Measurements from ENCODE around the gene BTN3A1. TPM values are rescaled to one million over a fixed set of nuclear protein-coding genes. Genes with fewer than 3 reads are reported as not detected.
"Not testable (repeated sequence)": the region's sequence is repeated elsewhere in the genome, so short reads cannot be mapped to it uniquely, and the experiment has no call there.

BTN3A1 gene
- 8.1 and 12.6 TPM in 2 replicates for total RNA-seq

DNA sequence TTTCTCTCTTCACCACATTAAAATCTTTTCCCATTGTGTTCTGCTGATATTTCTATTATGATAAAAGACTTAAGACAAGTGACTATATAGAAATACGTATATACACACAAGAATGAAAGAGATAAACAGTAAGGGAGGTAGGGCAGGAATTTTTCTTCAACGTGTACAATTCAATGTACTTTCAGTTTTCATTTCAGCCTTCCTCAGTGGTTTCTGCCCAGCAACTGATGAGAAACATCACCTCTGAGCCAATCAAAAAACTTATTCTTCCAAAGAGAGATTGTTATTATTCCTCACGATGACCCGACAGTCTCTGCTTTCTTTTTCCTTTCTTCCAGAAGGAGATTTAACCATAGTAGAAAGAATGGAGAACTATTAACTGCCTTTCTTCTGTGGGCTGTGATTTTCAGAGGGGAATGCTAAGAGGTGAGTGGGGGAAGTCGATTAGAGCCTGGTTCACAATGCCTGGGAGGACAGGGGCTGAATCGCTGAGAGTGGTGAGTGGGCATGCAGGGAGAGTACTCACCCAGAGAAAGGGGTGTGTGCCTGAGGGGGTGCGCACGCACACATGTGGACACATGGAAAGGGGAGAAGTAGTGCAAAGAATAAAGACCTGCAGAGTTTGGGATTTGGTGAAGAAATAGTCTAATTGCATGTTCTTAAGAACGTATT, at the start of gene BTN3A1:
TSS of gene BTN3A1 (plus strand) at position 289 of the 672 bp plus-strand sequence. CDS start 3,289 bp downstream, outside the sequence.
- peak; percentile 66 to 72 for DNase-seq (ENCODE audit: low read depth in 2 of 2)

DNA sequence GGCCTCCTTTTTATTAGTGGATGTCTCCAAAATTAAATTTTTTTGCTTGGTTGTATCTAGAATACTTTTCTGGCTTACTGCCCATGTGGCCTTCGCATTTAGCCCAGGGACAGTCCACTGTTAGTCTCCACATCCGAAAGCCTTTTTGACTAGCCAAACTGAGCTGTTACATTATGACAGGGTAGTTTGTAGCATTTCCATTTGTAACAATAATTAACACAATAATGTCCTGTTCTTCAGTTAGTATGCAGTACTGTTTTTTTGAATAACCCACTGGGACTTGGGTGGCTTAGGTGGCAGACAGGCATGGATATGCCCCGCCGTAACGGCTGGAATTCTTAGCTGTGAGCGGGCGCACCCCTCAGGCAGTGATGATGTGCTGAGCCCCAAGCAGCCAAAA, 49.8 kb upstream of the BTN3A1 start:
- DNase-seq (ENCODE audit: low read depth in 2 of 2) = no peak

DNA sequence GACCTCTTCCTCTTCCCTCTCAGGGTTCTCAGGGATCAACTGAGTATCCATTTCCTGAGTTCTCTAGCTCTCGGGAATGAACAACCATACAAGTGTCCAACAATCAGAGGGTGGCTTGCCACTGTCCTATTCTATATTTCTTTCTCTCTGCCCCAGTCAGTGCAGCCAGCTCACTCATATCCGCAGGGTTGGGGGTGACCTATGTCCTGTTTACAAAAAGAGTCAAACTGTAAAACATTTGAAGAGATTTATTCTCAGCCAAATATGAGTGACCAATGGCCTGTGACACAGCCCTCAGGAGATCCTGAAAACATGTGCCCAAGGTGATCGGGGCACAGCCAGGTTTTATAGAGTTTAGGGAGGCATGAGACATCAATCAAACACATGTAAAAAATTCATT, 47.9 kb upstream of the BTN3A1 start:
- DNase-seq (ENCODE audit: low read depth in 2 of 2) = peak in 1 of 2 donors; percentile 65

DNA sequence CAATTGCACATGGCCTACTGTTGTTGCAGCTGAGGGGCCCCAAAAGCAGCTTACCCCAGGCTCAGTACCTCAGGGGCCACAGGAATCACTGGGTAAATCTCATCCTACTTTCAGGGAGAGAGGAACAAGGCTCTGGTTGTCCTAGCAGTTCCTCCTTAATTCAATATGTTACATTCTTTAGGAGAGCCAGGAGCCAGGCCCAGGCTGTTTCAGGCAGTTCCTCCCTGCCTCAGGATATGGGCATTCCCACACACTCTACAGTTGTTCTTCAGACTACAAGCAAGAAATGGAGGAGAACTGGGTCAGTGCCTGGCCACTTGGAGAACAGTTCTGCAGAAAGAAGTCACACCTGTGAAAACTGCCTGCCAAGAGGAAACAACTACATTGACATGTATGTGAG, 46.7 kb upstream of the BTN3A1 start:
- no peak for DNase-seq (ENCODE audit: low read depth in 2 of 2)

DNA sequence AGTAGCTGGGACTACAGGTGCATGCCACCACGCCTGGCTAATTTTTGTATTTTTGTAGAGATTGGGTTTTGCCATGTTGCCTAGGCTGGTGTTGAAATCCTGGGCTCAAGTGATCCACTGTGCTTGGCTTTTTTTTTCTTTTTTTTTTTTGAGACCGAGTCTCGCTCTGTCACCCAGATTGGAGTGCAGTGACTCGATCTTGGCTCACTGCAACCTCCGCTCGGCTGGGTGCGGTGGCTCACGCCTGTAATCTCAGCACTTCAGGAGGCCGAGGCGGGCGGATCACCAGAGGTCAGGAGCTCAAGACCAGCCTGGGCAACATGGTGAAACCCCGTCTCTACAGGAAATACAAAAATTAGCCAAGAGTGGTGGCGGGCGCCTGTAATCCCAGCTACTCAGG, 44.5 kb upstream of the BTN3A1 start:
- not testable (repeated sequence) for DNase-seq (ENCODE audit: low read depth in 2 of 2)

DNA sequence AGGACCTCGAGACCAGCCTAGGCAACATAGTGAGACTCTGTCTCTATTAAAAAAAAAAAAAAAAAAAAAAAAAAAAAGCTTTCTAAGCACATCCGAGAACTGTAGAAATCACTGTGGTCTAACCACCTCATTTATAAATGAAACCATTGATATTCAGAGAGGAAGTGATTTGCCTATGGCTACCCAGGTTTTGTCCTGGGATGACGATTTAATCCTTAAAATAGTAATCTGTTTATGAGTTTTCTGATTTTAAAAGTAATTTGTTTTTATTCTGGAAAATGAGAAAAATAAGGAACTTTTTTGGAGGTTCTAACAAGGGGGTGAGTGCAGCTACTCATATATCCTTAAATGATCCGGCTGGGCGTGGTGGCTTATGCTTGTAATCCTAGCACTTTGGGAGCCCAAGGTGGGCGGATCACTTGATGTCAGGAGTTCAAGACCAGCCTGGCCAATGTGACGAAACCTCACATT, 43.5 kb upstream of the BTN3A1 start:
- DNase-seq (ENCODE audit: low read depth in 2 of 2) = no peak

DNA sequence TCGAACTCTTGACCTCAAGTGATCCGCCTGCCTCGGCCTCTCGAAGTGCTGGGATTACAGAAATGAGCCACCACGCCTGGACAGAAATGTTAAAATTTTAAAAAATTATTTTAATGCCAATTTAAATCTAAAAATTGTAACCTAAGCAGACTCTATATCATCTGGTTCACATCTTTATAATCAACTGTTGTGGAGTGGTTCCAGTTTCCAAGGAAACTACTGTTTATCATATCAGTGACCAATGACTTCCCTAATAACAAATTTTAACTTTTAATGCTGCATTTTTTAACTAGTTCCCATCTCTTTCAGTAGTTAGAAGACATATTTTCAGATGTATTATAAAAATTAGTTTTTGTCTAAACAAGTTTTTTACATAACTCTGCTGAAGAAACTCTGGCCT, 42.3 kb upstream of the BTN3A1 start:
- no peak for DNase-seq (ENCODE audit: low read depth in 2 of 2)

DNA sequence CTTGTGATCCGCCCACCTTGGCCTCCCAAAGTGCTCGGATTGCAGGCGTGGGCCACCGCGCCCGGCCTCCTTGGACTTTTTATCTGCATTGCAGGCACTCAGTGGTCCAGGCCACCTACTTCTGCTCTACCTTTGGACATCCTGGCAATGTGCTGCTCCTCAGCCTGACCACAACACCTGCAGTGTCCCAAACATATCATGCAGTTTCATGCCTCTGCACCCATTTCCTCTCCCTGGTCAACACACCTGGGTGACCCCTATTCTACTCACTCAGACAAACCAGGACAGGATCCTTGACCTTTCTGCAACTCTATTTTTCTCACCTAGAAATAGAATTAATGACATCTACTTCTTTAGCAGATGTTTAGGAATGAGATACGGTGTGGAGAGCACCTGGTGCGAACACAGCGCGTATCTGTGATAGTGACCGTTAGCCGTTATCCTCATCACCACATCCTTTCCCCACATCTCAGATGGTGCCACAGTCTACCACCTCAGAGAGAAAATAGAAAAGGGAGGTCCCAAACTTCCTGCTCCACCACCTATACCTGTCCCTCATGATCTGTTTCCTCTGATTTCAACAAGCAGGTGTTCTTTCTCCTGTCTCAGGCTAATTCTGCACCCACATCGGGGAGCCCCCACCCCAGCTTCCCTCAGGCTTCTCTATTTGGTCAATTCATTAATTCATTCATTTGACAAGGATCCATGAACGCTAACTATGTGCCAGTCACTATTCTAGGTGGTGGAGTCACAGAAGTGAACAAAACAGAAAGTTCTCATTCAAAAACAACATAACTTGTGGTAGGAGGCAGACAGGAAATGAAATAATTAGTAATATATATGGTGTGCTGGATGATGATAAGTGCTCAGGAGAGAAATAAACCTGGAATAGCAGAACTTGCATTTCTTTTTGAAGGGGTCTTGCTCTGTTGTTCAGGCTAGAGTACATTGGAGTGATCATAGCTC, 41.3 kb upstream of the BTN3A1 start:
- no peak for DNase-seq (ENCODE audit: low read depth in 2 of 2)

DNA sequence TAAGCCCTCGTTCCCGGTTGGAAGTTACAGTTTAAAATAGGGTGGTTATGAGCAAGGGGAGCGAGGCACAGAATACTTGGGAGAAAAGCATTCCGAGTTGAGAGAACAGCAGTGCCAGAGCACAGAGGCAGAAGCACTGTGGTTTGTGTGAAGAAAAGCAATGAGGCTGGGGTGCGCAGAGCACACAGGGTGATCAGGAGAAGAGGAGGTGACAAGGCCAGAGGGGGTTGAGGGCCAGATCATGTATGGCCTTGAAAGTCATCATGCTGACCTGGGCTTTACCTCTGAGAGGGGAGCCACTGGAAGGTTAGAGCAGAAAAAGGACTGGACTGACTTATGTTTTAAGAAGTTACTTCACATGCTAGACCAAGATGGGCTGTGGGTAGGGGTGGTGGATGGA, 40.5 kb upstream of the BTN3A1 start:
- no peak for DNase-seq (ENCODE audit: low read depth in 2 of 2)

DNA sequence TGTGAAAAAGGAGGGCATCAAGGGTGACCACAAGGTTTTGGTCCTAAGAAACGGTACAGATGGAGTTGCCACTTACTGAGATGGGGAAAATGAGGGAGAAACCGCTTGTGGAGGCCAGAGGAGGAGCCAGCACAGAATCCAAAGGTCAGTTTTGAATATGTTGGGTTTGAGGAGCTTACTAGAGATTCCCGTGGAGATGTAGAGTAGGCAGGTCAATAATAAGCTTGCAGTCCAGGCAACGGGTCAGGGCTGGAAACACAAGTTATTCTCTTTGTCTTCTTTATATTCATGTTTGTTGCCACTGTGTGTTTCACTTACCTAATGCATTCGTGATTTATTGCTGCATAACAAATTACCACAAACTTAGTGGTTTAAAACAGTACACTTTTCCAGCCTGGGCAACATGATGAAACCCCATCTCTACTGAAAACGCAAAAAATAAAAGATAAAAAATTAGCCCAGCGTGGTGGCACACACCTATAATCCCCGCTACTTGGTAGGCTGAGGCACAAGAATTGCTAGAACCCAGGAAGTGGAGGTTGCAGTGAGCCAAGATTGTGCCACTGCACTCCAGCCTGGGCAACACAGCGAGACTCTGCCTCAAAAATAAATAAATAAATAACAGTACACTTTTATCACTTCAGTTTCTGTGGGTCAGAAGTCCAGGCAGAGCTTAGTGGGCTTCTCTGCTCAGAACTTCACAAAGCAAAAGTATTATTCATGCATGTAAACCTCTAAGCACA, 39.8 kb upstream of the BTN3A1 start:
- no peak for DNase-seq (ENCODE audit: low read depth in 2 of 2)

DNA sequence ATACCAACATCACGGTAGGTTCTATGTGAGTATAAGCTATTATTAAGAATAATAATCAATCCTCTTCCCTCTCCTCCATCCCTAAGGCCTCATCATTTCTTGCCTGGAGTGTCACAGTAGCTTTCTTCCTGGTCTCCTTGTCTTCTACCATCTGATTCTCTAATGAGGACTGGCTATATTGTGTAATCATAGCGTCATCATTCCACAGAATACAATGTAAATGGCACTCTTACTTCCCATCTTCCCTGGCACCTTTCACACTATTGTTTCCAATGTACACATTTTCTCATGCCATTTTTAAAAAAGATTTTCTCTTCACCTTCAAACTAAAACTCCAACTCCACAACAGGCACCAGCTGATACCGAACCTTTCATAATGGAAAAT, 39.2 kb upstream of the BTN3A1 start:
- no peak for DNase-seq (ENCODE audit: low read depth in 2 of 2)

DNA sequence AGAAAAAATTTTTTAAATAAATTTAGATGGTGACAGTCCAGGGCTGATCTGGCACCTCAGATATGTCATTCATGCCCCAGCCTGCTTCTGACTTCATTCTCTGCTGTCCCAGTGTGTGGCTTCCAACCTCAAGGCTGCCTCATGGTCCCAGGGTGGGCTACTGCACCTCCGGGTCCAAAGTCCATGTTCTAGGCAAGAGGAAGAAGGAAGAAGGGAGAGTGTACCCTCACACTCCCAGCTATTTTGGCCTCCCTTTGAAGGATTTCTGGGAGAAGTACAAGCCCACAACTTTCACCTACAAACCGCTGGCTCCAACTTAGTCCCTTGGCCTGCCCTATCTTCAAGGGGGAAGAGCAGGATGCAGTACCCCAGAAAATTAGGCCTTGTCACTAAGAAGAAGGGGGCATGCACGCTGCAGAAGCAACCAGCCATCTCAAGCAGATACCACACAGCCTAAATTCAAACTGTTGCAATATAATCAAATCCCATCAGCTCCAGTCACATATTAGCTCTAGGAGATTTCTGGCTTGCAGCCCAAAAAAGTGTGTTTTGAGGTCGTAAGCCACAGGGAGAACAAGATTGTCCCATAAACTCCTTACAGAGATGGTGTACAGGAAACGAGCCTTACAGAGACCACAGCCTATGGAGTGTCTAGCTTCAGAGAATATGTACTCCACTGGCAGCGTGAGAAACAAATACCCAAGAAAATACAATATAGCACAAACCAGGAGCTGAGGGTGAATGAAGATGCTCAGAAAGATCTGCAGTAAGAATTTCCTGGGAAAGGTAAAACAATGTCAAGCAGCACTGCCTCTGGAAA, 38.0 kb upstream of the BTN3A1 start:
- peak in 1 of 2 donors; percentile 12 for DNase-seq (ENCODE audit: low read depth in 2 of 2)

DNA sequence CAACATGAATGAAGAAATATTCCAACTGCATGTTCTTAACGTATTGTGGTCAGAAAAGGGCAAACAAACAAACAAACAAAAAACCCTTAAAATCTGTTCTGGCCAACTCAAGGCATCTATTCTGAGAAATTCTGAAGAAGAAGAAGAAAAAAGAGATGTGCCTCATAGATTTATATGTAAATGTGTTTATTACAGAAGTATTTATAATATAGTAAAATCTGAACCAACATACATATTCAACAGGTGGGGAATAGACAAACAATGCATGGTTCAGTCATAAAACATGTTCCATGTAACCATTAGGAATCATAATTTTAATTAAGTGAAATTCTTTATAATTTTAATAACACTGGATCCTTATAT, 36.5 kb upstream of the BTN3A1 start:
- no peak for DNase-seq (ENCODE audit: low read depth in 2 of 2)

DNA sequence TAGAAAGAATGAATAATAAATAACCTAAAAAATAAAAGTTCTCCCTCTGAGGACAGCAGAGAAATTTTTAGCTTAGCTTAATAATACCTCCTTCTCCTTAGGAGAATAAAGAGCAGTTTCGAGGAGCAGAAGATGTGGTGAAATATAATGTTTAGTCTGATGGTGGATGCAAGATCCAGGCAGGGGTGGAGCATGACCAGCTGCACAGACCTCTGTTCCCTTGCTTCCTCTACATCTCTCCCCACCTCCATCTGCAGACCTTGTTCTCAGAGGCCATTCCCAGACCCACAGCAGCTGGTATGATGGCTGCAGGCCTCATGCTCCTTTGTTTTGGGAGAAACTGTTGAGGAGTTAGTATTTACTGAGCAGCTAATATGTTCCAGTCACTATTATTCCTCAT, 35.6 kb upstream of the BTN3A1 start:
- DNase-seq (ENCODE audit: low read depth in 2 of 2) = no peak

DNA sequence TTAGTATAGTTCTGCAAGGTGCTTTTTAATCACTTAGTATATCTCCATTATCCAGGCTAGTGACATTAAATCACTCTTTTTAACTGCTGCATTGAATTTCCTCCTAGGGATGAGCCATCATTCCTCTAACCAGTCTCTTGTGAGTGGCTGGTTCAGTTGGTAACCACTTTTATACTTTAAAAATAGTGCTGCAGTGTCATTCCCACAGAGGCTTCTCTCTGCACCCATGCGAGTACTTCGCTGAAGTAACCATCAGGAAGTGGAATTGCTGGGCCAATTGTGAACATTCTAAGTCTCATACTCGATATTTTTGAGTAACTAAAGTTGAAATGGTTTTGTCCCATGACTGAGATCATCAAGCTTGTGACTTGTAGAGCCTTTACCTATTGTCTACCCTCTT, 35.0 kb upstream of the BTN3A1 start:
- DNase-seq (ENCODE audit: low read depth in 2 of 2) = no peak

DNA sequence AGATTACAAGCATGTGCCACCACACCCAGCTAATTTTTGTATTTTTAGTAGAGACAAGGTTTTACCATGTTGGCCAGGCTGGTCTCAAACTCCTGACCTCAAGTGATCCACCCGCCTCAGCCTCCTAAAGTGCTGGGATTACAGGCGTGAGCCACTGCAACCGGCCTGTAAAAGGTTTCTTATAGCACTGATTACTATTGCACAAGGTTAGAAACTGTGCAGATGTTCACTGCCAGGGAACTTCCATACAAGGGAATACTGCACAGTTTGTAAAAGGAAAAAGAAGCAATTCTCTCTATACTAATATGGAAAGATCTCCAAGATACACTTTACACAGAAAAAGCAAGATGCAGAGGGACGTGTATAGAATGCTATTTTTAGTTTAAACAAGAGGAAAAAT, 30.3 kb upstream of the BTN3A1 start:
- not testable (repeated sequence) for DNase-seq (ENCODE audit: low read depth in 2 of 2)

DNA sequence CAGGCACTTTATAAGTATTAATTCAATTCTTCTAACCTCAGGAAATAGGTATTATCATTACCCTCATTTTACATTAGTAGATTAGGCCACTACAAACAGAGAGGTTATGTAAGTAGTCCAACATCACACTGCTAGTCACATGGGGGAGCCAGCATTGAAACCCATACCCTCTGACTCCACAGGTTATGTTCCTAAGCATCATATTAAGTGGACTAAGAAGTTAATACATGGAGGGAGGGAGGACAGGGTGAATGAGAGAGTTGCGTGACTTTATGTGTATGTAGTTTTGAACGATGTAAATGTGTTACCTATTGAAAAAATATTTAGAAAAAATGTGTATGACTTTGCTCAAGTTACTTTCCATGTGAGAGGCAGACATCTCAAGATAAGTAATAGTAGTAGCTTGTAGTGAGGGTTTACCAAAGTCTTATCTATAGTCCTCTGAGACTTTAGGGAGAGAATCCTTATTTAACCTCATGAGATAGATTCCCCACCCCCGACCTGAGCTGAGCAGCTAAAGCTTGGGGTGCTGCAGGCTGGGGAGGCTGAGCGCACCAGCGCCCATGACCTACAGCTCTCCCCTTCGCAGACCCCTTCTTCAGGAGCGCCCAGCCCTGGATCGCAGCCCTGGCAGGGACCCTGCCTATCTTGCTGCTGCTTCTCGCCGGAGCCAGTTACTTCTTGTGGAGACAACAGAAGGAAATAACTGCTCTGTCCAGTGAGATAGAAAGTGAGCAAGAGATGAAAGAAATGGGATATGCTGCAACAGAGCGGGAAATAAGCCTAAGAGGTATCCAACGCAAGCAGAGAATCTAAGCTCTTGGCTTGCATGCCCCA, 29.5 kb upstream of the BTN3A1 start:
- DNase-seq (ENCODE audit: low read depth in 2 of 2) = no peak

DNA sequence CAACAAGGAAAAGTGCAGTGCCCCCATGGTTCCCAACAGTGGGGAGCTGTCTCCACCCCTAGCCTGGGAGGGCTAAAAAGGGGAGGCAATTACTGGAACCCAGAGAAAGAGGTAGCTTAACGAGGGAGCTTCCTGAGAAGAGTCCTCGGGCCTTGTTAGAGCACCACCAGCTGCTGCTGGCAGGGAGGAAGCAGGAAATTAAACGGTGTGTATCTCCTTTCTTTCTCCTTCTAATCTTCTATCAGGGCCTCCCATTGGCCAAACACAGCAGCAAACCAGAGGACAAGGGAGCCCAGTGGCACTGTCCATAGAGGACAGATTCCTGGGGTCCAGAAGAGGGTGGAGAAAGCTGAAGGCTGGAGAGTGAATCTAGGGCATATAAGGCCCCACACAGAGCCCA, 26.8 kb upstream of the BTN3A1 start:
- no peak for DNase-seq (ENCODE audit: low read depth in 2 of 2)

DNA sequence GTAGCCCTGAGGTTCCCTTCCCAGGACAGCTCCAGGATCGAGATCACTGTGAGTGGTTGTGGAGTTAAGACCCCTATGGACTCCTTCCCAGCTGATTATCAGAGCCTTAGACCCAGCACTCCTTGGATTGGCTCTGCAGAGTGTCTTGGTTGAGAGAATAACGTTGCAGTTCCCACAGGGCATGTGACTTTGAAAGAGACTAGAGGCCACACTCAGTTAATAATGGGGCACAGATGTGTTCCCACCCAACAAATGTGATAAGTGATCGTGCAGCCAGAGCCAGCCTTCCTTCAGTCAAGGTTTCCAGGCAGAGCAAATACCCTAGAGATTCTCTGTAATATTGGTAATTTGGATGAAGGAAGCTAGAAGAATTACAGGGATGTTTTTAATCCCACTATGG, 24.4 kb upstream of the BTN3A1 start:
- no peak for DNase-seq (ENCODE audit: low read depth in 2 of 2)

DNA sequence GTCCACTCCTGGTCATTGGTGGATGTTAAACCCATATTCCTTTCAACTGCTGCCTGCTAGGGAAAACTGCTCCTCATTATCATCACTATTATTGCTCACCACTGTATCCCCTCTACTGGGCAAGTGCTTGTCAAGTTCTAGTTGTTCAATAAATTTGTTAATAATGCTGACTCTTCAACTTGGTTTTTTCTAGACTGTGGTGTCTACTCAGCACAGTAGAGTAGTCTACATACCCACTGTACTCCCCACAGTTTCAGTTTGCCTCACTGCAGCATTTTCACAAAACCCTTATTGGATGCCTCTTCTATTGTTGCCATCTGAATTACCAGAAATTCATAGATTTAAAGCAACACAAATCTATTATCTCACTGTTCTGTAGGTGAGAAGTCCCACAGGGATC, 23.9 kb upstream of the BTN3A1 start:
- not testable (repeated sequence) for DNase-seq (ENCODE audit: low read depth in 2 of 2)
